22Rv1 (cell line): Measurements from ENCODE around the gene MED4.

Experiments used
- H3K27ac ChIP-seq: fragments of 450-650 bp; 2 replicates; pipeline ENCODE4 v1.5.1; 2017
- CTCF ChIP-seq: fragments of 450-650 bp; IDR thresholded peaks from 2 replicates; pipeline ENCODE4 v1.5.1; 2017; ENCODE audit warnings: mild to moderate bottlenecking
- ZFX ChIP-seq: fragments of 450-650 bp; IDR thresholded peaks from 2 replicates; pipeline ENCODE4 v1.6.1; 2017; ENCODE audit warnings: antibody characterized with exemption, borderline replicate concordance

MED4 gene

DNA sequence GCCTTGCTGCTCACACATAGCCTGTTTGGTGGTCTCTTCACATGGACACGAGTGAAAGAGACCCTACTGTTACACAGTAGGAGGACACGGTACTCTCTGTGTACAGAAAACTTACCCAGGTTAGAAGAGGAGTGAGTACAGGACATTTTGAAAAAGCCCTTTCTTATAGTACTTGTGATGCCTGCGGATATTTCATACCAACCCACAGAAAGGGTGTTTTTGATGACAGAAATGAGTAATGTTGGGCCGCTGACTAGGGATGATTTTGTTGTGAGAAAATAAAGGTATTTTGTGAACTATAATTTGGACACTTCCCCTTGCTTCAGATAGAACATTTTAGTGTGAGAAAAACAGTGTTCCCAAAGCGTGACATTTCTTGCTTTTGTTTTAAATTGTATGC, 39.2 kb downstream of the MED4 start:
- TF ChIP-seq CTCF, result no peak
- TF ChIP-seq ZFX, result no peak
- no peak overlapping the region for H3K27ac ChIP-seq

- no peak for TF ChIP-seq ZFX
- TF ChIP-seq CTCF, result no peak
- no peak overlapping the region for H3K27ac ChIP-seq
Observed at GRCh38 chr13:48054601-48055000, 40.3 kb downstream of the MED4 start.

DNA sequence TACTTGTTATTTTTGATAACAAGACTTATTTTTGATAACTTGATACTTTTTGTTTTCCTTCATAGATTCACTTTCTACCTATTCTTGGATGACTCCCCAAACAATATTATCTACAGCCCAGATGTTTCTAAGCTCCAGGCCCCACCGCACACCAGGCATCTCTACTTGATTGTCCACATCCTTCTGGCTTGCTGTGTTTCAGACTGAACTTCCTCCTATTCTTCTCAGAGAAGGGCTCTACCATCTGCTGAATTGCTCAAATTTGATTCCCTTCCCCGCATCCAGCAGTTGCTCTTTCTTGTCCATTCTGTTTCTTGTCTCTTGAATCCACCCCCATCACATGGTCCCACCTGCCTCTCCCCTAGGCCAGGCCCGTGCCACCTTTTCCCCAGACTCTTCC, 44.4 kb downstream of the MED4 start:
- H3K27ac ChIP-seq, result no peak overlapping the region
- no peak for TF ChIP-seq CTCF
- no peak for TF ChIP-seq ZFX

DNA sequence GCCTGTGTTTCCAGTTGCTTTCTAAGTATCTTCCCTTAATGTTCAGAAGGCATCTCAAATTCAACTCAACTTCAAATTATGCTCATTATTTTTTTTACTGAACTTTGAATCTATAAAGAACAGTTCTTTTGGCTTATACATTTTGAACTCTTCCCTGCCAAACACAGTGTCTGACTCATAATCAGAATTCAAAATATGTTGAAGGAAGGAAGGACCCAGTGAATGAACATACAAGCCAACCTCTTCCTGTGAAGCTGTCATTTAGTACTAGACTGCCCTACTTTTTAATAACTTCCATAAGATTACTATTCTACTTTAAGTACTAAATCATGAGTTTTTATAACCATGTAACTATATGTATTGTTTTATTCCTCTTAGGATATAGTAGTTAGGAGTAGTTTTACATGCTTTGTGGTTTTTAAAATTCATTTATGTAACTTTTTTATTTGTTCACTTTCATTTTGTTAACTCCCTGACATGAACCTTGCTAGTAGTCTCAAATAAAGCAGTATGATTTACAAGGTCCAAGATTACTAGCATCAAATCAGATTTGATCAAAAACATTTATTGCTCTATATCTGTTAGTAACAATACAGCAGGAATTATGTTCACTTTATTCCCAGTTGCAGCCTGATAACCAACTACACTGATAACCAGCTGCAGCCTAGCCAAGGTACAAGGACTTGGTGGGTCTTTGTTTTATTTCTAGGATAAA, 51.0 kb downstream of the MED4 start:
- no peak overlapping the region for H3K27ac ChIP-seq
- no peak for TF ChIP-seq CTCF
- TF ChIP-seq ZFX, result no peak

- TF ChIP-seq ZFX (no peak), CTCF (no peak)
- no peak overlapping the region for H3K27ac ChIP-seq
Observed at GRCh38 chr13:48042894-48043293, 52.0 kb downstream of the MED4 start.

DNA sequence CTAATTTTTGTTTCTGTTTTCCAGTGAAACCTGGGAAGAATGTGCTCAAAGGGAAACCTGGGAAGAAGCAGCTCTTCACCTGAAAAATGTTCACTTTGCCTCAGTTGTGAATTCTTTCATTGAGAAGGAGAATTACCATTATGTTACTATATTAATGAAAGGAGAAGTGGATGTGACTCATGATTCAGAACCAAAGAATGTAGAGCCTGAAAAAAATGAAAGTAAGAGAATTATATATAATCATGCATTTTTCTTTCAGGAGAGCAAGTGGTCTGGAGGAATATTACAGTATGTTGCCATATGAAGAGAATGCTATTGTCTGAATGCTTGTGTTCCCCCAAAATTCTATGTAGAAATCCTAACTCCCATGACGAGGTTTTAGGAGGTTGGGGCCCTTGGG, 54.0 kb downstream of the MED4 start:
- TF ChIP-seq ZFX (no peak), CTCF (no peak)
- H3K27ac ChIP-seq, result no peak overlapping the region

DNA sequence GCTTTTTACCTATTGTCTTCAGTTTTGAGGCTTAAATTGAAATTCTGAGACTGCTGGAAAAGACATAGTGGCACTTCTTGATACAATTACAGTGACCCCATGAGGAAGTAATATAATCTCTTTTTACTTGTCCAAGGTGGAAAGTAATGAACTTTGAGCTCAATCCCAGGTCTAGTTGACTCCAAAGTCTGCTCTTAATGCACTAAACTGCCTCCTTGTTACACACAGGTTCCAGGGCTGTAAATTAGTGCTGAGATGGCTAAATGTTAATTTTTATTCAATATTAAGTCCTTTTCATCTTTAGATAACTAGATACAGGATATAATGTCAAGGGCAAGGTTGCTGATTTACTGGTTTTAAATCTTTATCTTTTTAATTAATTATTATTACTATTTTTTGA, 54.9 kb downstream of the MED4 start:
- TF ChIP-seq CTCF (no peak), ZFX (no peak)
- H3K27ac ChIP-seq, result no peak overlapping the region
